Measurements from ENCODE around the gene CLEC16A. TPM values are rescaled to one million over a fixed set of nuclear protein-coding genes. Genes with fewer than 3 reads are reported as not detected.

CLEC16A gene
- total and polyA plus RNA-seq, 9 of the 15 experiments (the other 6 are each of a cell fraction or from before 2014, with no cell fraction given) = 1.00 to 22.3 (median 10.0) TPM

DNA sequence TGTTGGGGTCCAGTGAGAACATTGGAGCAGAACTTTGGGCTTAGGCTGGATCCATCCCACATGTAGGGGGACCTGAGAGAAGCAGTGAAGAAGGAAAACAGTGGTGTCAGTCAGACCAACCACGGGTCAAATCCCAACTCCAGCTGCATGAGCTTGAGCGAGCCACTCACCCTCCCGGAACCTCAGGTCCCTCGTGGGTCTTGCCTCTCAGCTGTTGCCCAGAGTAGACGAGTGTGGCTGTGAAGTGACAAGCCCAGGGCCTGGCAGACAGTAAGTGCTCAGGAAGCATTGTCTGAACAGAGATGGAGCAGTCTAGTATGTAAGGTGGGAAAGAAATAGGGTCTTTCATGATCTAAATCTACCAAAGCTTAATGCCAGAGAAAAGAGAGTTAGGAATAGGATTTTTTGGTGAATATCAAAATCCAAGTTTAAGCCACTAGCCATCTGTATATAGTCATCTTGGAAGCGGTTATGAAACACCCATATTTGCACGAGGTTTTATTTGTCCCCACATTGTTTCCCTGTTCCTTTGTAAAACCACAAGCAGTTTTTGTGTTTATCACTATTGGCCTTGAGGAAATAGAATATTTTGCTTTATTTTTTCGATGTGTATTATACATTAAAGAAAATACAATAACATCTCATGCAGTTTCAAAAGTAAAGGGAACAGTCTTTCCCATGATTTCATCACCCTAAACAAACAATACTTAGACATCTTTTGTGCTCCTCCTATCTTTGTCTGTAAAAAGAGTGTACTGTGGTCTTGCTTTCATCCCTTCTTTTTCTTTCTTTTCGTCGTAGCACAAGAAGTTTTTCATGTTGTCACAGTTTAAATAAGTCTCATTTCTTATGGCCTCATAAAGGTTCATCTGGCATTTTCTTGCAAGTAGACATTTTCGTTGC, 112.0 kb downstream of the CLEC16A start (continued):
- peak; percentile 49; the same call in 1 of the 2 replicates for TF ChIP-seq SMAD3 (CRISPR knock-in tag; conservative IDR thresholded peaks at IDR 0.05)

GRCh38 chr16:11056993-11057649, 112.8 kb downstream of the CLEC16A start:
- no peak for FAIRE-seq
- no peaks in the 10 kb centered on the region for H3K9me1 ChIP-seq (ENCODE audit: control insufficient read depth, insufficient read depth, low read length)
- BruUV-seq (replicated peaks) = no TSS peak
- ChIA-PET POLR2A (interaction anchor here (0.8 to 1.5 kb wide), 5 partner anchors 10 to 43 kb away, joined by 3 to 6 read pairs (median 3); no protein-coding TSS in a partner anchor), CTCF (ENCODE audit: low intra/inter-chr PET ratio) (no interaction called here)
- no peak overlapping the region; the same call in 2 of the 3 replicates for H3K27ac ChIP-seq (ENCODE audit: extremely low read depth, low read depth, low read length)
- no peak overlapping the region for H2AFZ ChIP-seq (ENCODE audit: low read depth, low read length)
- no peaks in the 10 kb centered on the region for H3K9me3 ChIP-seq (replicated peaks; ENCODE audit: control insufficient read depth, insufficient read depth, low read depth, low read length)
- H3K9ac ChIP-seq (ENCODE audit: insufficient read depth in 1 of 2, low read depth in 2 of 2, low read length in 2 of 2) = no peak overlapping the region; a peak in 1 of 4 replicates
- no peaks in the 10 kb centered on the region for H3K79me2 ChIP-seq (ENCODE audit: control insufficient read depth, insufficient read depth, low read length)
- H3K4me2 ChIP-seq (ENCODE audit: insufficient read depth, low read length) = no peak overlapping the region
- no peaks in the 10 kb centered on the region for H3K27me3 ChIP-seq (ENCODE audit: control insufficient read depth in 2 of 2, insufficient read depth in 2 of 2, low read length in 2 of 2)
- in situ Hi-C loops (cut with MboI) = no loop called here
- peaks cover 5% of the 10 kb centered on the region; the same call in 1 of the 2 replicates for H4K20me1 ChIP-seq (replicated peaks; ENCODE audit: control insufficient read depth, insufficient read depth, low read length)
- intact Hi-C loops (cut with micrococcal nuclease) = no loop called here
- no peak for ATAC-seq
- no peak overlapping the region for H3K4me3 ChIP-seq
- 85% methylated on average over 12 of the region's 12 CpGs for WGBS (ENCODE audit: insufficient coverage, low coverage, missing lambda C conversion rate)
- peaks cover 20% of the 10 kb centered on the region; the same call in 2 of the 3 replicates for H3K36me3 ChIP-seq (ENCODE audit: control insufficient read depth, insufficient read depth, low read length)
- peaks cover 5 to 15% of the 10 kb centered on the region in 2 experiments; a peak in 4 of 5 replicates for H3K4me1 ChIP-seq (replicated peaks in 1 of 2; ENCODE audit: control insufficient read depth in 2 of 2, insufficient read depth in 2 of 2, low read length in 2 of 2)
- DNase-seq (ENCODE audit: extremely low read depth in 1 of 4, low spot score in 3 of 4) = no peak
- peak; percentile 32 for TF ChIP-seq SMAD4 (CRISPR knock-in tag; conservative IDR thresholded peaks at IDR 0.05)
- no peak for TF ChIP-seq ZNF778 (CRISPR knock-in tag; IDR thresholded peaks at IDR 0.05)
- no peak for TF ChIP-seq PREB (CRISPR knock-in tag; IDR thresholded peaks at IDR 0.05)
- TF ChIP-seq RREB1 (CRISPR knock-in tag; IDR thresholded peaks at IDR 0.05) = 0 out of 2 replicates have a peak, but pooled peaks have one; percentile 37
- TF ChIP-seq HDAC8 (tag; IDR thresholded peaks at IDR 0.05) = peak; percentile 38; the same call in 1 of the 2 replicates
- peak; percentile 39; the same call in 1 of the 2 replicates for TF ChIP-seq MECOM (CRISPR knock-in tag; IDR thresholded peaks at IDR 0.05)
- no peak for TF ChIP-seq NR2C1 (IDR thresholded peaks at IDR 0.05)
- TF ChIP-seq NR2C1 (tag; IDR thresholded peaks at IDR 0.05) = peak; percentile 10; the same call in 1 of the 2 replicates
- no peak for TF ChIP-seq MYNN (IDR thresholded peaks at IDR 0.05)
- no peak for TF ChIP-seq MYNN (CRISPR knock-in tag; IDR thresholded peaks at IDR 0.05)
- TF ChIP-seq ZFP1 (CRISPR knock-in tag; IDR thresholded peaks at IDR 0.05) = no peak
- TF ChIP-seq POLR2H (tag; IDR thresholded peaks at IDR 0.05; ENCODE audit: low read depth) = 0 out of 2 replicates have a peak, but pooled peaks have one; percentile 30

Data from K562 (cell line).